G401.6 (cell line): ENCODE data around the gene SLC35F2.
"Not testable (repeated sequence)": the region's sequence is repeated elsewhere in the genome, so short reads cannot be mapped to it uniquely, and the experiment has no call there.

Experiments used
- FAIRE-seq: peaks from 2 replicates; lab custom pipeline; 2012; peaks lifted over from hg19 to GRCh38; lab: Jason Lieb, UNC

The SLC35F2 gene

DNA sequence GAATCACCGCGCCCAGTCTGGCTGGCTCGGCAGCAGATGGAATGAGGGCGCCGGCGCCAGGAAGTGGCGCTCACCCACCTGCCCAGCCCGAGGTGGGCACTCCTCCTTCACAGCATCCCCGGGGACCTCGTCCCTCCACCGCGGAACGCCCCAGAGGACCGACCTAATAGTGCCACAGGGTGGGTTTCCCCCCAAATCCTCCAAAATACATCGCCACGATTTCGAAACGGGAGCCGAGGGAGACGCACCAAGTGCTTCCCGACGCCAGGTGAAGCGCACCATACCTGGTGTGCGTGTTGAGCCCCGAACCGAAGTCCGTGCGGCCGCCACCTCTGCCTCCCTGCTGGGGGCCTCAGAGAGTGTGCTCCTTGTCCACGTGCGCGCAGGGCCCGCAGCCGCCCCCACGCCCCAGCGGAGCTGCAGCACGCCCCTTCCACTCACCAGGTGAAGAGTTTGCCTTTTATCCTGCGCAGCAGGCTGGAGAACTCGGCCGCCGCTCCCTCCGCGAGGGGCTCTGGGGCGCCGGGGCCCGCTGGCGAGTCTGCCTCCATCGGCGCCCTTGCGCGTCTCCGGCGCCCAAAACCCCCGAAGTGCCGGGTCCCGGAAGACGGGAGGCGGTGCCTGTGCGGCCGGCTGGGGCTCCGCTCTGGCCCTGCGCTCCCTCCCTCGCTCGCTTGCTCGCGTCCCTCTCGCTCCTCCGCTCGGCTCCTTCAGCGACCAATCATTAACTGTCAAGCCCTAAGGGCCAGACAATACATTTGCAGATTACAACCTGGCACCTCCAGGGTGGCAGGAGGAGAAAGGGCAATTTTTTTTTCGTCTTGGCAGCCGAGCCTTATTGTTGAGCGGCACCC, at the start of gene SLC35F2:
SLC35F2 (minus strand) TSS at position 571 of the 854 bp plus-strand sequence; CDS start at position 551, 20 bp downstream.
- FAIRE-seq, result no peak

- no peak for FAIRE-seq
These were observed 49.6 kb upstream of the SLC35F2 start for GRCh38 chr11:107908211-107908610.

GRCh38 chr11:107898270-107898669, 39.7 kb upstream of the SLC35F2 start:
- peak; percentile 93 for FAIRE-seq

- FAIRE-seq, result no peak
These were observed 23.7 kb upstream of the SLC35F2 start for GRCh38 chr11:107882095-107882820.

DNA sequence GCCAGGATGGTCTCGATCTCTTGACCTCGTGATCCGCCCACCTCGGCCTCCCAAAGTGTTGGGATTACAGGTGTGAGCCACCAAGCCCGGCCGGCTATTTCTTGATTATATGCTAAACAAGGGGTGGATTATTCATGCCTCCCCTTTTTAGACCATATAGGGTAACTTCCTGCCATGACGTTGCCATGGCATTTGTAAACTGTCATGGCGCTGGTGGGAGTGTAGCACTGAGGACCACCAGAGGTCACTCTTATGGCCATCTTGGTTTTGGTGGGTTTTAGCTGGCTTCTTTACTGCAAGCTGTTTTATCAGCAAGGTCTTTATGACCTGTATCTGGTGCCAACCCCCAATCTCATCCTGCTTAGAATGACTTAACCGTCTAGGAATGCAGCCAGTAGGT, 22.9 kb upstream of the SLC35F2 start:
- not testable (repeated sequence) for FAIRE-seq

DNA sequence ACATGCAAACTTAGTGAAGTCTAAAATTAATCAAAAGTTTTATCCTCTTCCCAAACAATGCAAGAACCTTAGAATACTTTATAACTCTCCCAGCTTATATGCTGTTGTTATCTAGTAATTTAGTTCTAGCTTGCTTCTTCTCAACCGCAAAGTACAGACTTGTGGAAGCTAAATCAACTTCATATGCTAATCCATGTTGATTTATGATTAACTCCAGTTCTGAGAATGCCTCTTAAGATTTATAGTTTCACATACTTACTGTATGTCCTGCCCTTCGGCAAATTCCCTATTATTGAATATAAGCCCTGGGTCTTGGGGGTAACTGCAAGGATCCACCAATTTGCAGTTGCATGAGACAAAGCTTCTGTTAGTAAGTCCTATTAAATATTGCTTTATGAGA, 17.6 kb upstream of the SLC35F2 start:
- no peak for FAIRE-seq

GRCh38 chr11:107864591-107864990, 6.0 kb upstream of the SLC35F2 start:
- no peak for FAIRE-seq

- no peak for FAIRE-seq
These were observed 2.1 kb upstream of the SLC35F2 start for GRCh38 chr11:107860688-107861087.

GRCh38 chr11:107860240-107860620, 1.6 kb upstream of the SLC35F2 start:
- FAIRE-seq, result not testable (repeated sequence)

- FAIRE-seq, result no peak
These were observed 1.1 kb upstream of the SLC35F2 start for GRCh38 chr11:107859459-107860239.

- FAIRE-seq, result no peak
These were observed 904 bp downstream of the SLC35F2 start for GRCh38 chr11:107857550-107858216.

GRCh38 chr11:107856981-107857517, 1.5 kb downstream of the SLC35F2 start:
- FAIRE-seq, result peak; percentile 15

DNA sequence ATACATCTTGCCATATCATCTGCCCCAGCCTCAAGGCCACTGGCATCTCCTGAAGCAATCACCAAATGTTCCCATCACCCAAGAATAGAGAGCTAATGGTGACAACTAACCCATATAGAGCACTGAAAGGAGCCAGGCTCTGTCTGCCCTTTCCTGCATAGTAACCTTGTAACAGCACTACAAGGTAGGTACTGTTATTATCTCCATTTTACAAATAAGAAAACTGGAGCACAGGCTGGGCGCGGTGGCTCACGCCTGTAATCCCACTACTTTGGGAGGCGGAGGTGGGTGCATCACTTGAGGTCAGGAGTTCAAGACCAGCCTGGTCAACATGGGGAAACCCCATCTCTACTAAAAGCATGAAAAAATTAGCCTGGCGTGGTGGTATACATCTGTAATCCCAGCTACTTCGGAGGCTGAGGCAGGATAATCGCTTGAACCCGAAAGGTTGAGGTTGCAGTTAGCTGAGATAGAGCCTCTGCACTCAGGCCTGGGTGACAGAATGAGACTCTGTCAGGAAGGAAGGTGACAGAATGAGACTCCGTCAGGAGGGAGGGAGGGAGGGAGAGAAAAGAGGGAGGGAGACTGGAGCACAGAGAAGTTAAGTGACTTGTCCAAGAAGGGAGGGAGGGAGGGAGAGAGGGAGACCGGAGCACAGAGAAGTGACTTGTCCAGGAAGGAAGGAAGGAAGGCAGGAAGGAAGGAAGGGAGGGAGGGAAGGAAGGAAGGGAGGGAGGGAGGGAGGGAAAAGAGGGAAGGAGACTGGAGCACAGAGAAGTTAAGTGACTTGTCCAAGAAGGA, 2.2 kb downstream of the SLC35F2 start:
- no peak for FAIRE-seq

DNA sequence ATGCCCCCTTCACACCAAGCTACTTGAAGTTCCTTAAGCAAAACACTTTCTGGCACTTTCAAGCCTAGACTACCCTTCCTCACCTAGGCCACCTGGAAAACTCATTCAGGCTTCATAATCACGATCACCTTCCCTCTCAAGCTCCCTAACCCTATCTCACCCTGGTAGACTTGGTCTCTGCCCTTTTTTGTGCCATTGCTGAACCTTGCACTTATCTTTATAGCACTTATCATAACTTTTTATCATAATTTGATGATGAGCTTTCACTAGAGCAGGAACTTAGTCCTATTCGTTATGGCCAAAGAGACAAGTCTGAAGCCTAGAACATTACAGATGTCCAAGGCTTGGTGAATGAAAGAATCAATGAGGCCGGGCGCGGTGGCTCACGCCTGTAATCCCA, 5.5 kb downstream of the SLC35F2 start:
- FAIRE-seq, result no peak

DNA sequence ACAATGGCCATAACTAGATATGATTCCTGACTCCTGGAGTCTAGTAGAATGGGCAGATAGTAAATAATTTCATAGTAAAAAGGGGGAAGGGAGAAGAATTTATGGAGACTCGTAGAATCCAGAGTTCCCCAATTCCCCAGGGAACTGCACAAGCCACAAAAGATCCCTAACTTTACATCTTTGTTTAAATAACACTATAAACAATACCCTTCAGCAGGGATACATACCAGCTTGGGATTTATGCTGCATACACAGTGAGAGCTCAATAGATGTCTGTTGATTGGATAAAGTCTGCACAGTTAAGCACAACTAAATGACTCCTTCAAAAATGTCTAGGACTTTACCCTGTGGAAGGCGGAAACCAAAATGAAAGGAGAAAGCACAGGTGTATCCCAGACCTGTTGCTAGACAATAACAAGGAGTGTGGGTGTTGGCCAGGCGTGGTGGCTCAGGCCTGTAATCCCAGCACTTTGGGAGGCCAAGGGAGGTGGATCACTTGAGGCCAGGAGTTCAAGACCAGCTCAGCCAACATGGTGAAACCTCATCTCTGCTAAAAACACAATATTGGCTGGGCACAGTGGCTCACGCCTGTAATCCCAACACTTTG, 6.8 kb downstream of the SLC35F2 start:
- FAIRE-seq, result no peak

- FAIRE-seq, result no peak
These were observed 8.8 kb downstream of the SLC35F2 start for GRCh38 chr11:107849790-107850189.

- FAIRE-seq, result no peak
These were observed 10.2 kb downstream of the SLC35F2 start for GRCh38 chr11:107848345-107848744.

DNA sequence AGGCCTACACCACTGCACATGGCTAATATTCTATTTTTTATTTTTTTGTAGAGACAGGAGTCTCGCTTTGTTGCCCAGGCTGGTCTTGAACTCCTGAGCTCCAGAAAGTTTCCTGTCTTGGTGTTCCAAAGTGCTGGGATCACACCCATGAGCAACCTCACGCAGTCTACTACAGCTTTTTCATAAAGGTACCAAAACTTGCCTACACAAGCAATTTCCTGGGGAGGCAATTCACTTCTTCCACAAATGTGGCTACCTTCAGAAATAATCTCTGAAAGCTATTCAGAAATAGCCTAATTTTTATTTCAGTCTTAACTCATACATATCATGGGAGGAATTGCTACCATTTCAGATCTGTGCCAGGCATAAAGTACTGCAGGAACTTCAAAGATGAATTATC, 11.4 kb downstream of the SLC35F2 start:
- no peak for FAIRE-seq

GRCh38 chr11:107844041-107844440, 14.5 kb downstream of the SLC35F2 start:
- no peak for FAIRE-seq

DNA sequence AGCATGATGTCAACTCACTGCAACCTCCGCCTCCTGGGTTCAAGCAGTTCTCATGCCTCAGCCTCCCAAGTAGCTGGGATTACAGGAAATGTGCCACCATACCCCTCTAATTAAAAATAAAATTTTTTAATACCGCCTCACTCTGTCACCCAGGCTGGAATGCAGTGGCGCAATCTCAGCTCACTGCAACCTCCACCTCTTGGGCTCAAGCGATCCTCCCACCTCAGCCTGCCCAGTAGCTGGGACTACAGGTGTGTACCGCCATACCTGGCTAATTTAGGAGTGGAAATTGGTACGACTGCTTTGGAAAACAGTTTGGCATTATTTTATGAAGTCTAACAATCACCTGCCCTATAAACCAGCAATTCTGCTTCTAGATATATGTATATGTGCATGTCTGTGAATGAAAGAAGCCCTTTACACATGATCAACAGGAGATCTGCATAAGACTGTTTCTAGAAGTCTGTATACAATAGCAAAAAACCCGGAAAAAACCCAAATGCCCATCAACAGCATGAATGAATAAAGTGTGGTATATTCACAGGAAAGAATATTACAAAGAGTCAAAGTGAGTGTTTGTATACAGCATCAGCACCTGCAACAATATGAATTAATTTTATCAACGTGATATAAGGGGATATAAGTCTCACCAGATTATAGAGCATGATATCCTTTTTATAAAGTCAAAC, 16.0 kb downstream of the SLC35F2 start:
- no peak for FAIRE-seq
